Stimulated activated CD8-positive, alpha-beta memory T cell treated with anti-CD3 and anti-CD28 coated beads, Interleukin-12 subunit alpha, Interleukin-12 subunit beta, amount 100 ng/mL, for 24 hours (primary cell): Measurements from ENCODE around the gene CDC42.

Experiments used
- DNase-seq: peaks from one replicate; pipeline ENCODE4 v3.0.0-alpha.2; 2020; ENCODE audit errors: extremely low read depth

Gene CDC42

GRCh38 chr1:22108339-22109105, 56.0 kb downstream of the CDC42 start:
- no peak for DNase-seq

DNA sequence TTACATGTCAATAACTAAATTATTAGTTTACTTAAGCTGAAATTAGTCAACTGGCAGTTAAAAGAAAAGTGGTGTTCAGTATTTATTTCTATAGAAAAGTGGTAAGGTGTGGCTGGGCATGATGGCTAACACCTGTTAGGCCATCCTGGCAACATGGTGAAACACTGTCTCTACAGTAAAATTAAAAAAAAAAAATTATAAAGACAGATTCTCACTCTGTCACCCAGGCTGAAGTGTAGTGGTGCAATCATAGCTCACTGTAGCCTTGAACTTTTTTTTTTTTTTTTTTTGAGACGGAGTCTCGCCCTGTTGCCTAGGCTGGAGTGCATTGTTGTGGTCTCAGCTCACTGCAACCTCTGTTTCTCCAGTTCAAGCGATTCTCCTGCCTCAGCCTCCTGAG, 57.5 kb downstream of the CDC42 start:
- DNase-seq = no peak

DNA sequence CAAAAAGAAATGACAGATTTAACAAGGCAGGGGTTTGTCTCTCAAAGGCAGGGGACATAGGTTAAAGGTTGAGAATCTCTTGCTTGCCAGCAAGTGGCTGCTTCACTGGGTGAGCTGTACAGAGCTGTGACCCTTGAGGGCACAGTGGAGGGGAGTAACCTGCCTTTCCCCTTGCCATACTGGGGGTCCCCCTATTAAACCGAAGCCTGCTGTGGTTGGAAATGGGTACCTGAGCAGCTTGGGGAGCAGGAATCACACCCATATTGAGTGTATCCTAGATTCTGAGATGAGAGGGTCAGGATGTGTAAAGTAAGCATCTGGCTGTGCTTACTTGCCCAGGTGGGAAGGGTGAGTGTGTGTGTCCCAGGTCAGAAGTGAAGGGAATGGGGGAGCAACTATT, 58.6 kb downstream of the CDC42 start:
- no peak for DNase-seq

DNA sequence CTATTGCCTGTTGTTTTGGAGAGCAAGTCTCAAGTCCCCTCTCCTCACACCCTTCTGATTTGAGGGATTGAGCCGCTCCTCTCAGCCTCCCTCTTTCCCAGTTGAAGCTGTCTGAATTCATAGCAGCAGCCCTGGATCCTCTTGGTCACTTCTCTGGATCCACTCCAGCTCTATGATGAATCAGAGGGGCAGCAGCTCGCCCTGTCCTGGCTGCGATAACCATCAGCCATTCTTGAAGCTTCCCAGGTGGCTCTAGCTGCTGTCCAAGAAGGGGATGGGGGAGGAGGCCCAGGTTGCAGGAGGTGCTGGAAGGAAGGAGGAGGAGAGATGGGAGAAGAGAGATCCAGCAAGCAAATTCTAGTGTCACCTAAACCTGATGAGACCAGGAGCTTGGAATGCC, 59.1 kb downstream of the CDC42 start:
- no peak for DNase-seq

DNA sequence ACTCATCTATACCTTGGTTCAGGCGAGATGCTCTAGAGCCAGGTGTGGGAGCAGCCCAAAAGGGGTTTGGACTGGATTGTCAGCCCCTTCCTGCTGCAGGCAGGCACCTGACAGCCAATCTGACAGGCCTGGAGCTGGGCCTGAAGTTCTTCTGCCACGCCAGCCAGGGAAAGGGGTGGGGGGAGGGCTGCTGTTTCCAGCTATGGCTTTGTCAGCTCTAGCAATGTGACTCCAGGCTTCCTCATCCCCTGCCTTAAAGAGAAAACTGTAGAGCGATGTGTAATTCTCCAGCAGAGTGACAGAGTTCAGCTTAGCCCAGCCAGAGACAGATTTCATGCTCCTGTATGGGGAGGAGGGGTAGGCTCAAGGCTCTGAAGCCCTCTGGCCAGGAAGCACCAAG, 60.0 kb downstream of the CDC42 start:
- DNase-seq = no peak

DNA sequence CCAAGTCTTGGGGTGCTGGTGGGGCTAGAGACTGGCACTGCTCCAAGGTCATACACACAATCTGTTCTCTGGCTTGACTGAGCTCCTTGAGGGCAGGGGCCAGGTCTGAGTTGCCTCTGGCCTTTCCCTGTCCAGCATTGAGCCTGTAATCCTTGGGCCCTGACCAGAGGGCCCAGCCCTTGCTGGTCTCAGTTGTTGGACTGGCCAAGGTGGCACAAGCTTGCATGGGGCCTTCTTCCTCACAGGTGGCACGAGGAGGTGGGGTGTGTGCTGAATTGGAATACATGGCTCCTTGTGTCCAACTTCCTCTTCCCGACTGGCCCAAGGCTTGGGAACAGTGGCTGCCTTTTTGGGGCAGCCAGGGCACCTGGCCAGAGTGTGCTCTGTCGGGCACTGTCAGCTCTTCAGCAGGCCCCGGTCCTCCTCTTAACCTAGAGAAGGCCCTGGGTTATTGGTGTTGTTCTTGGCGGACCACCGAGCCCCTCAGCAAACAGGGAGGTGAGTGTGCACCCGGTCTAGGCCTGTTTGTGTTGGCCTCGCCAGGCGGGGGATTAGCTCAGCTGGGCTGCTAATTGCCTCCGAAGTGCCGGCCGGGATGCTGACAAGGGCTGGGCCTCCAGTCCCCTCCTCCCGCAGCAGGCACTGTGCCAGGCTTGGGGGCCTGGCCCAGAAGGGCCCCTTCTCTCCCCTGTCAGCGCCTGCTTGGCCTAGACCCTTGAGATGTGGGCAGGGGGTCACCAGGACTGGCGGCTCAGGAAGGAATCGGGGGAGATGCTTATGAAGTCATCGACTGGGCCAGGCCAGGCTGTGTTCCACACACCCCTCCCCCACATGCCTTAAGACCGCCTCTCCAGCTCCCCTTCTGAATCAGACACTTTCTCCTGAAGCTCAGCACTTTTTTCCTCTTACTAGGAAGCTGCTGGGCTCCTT, 61.8 kb downstream of the CDC42 start:
- no peak for DNase-seq

DNA sequence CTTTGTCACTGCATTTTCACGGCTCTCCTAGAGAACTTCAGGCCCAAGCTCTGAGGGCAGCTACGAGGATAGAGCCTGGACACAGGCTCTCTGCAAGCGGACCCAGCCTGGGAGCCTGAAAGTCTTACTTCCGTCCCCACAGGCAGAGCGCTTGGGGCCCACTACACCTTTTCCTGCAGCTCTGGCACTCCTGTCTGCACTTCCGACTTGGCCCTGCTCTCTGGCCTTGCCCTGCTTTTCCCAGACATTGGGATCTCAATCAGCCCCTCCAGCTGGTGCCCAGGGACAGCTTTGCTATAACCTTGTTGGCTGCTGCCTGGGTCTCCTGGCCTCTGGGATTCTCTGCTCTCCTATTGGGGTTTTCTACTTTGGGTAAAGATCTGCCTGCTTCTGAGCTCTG, 62.8 kb downstream of the CDC42 start:
- no peak for DNase-seq

GRCh38 chr1:22117238-22117637, 64.7 kb downstream of the CDC42 start:
- DNase-seq = no peak

DNA sequence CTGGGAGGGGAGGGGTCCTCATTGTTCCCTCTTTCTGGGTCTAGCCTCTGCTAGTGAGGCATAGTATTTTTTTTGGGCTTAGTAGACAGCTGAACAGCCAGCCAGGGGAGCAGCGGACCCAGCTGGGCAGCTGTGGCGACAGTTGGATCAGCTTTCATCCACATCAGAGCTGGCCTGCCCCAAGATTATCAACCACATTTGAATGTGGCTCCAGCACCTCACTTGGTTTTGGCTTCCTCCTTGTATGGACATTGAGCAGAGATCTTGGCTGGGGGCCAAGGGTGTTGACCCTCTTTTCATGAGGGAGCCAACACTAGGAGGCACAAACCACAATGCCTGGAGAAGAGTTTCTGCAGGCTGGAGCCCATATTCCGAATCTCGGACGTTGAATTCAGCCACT, 65.3 kb downstream of the CDC42 start:
- DNase-seq = no peak

- no peak for DNase-seq
These were observed 65.9 kb downstream of the CDC42 start for GRCh38 chr1:22118291-22118992.

GRCh38 chr1:22119626-22120468, 67.3 kb downstream of the CDC42 start:
- DNase-seq = no peak

DNA sequence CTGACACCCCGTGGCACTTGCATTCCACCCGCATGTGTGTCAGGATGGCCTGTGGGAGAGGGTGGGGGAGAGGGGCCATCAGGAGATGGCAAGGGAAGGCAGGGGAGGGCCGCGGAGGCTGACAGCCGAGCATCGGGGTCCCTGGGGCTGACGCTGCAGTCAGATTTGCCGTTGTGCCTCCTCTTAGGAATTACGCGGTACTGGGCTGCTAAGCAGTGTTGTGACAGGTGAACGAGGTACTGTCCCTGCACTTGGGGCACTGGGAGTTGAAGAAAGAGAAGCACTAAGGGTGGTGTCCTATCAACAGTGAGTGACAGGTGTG, 67.9 kb downstream of the CDC42 start:
- no peak for DNase-seq

- no peak for DNase-seq
These were observed 69.0 kb downstream of the CDC42 start for GRCh38 chr1:22121421-22121911.

- DNase-seq = no peak
These were observed 70.0 kb downstream of the CDC42 start for GRCh38 chr1:22122273-22123070.

DNA sequence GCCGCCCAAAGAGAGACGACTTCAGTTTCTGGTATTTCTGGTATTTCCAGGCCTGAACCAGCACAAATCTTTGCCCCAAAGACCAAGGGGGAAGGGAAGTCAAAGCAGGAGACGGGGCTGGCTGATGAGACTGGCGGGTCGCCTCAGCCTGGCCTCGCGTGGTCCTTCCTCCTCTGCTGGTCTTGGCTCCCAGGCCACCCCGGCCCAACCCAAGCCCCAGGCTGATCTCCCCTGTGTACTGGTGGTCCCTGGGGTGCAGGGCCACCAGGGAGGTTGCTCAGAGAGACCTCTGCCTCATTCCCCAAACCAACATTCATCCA, 70.5 kb downstream of the CDC42 start:
- DNase-seq = no peak

- DNase-seq = no peak
These were observed 71.4 kb downstream of the CDC42 start for GRCh38 chr1:22123901-22124404.

GRCh38 chr1:22124592-22125229, 72.2 kb downstream of the CDC42 start:
- DNase-seq = no peak

GRCh38 chr1:22126531-22126930, 74.0 kb downstream of the CDC42 start:
- DNase-seq = no peak

DNA sequence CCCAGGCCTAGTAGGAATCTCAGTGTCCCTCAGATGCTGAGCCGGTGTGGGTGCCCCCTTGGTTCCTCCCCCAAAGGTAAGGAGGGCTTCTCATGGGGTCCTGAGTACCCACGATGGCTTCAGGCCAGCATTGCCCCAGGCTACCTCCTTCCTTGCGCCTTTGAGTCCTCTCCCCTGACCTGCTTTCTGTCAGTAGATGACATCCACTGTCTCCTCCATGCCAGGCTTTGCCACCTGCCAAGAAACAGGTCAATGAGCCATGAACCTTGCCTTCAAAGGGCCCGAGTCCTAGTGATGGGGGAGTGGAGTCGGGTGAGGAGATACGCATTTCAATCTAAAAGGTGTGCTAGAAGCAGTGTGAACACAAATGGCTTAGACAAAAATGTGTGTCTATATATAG, 74.7 kb downstream of the CDC42 start:
- DNase-seq = no peak

DNA sequence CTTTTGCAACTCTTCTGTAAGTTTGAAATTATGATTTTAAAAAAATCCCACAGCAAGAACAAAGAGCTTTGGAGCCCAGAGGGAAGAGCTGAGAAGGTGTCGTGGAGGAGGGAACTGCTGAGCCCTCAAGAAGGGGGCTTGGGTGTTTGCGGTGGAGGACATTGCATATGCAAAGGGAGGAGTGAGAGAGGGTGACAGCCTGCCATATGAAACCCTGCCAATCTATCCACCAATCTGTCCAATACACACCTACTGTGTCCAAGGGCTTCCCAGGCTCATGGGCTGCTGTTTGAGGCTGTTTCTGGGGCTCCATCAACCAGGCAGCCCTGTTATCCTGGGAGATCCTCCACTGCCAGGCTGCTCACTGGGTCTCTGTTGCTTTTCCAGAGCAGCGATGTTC, 75.2 kb downstream of the CDC42 start:
- no peak for DNase-seq
